Measurements from ENCODE around the gene PSMC3IP.

GRCh38 chr17:42563143-42563509 is 14.4 kb downstream of the PSMC3IP start:
- TF ChIP-seq EZH2 (IDR thresholded peaks at IDR 0.05): no peak
- TF ChIP-seq POLR2AphosphoS5 (IDR thresholded peaks at IDR 0.05; ENCODE audit: borderline replicate concordance, low read depth, low read length): no peak; the same call in 1 of the 2 replicates

All from SK-N-MC (cell line).